Measurements from ENCODE around the gene SLIT3. TPM values are rescaled to one million over a fixed set of nuclear protein-coding genes. Genes with fewer than 3 reads are reported as not detected.

Gene SLIT3
- total and polyA plus RNA-seq, 2 donors (not counting 3 experiments of a cell fraction or from before 2014, with no cell fraction given) = 0.90 to 1.0 TPM

DNA sequence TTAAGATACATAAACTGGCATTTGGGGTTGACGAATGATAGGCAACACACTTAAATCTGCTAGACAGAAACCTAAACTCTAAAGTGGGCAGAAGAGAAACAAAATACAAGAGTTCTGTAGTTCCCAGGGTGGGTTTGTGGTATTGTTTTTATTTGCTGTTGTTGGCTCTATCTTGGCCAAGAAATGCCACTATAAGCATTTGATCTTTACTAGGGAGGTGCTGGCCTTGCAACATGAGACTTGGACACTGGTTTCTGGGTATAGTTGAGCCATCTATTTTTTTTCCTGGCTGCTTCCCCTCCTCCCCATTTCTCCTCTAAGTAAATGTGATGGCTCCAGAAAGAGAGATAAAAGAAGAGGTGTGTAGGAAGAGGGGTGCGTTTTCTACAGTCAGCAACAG lies 251.2 kb downstream of the SLIT3 start:
- Histone ChIP-seq H3K4me3 (replicated peaks in 1 of 3; ENCODE audit: insufficient read depth in 1 of 3, low read depth in 1 of 3, low read length in 3 of 3) (no peak overlapping the region), H3K36me3 (ENCODE audit: control insufficient read depth in 2 of 2, extremely low read depth in 1 of 2, insufficient read depth in 2 of 2, low read length in 2 of 2) (no peaks in the 10 kb centered on the region), H3K9ac (replicated peaks; ENCODE audit: extremely low read depth, insufficient read depth, low read length) (no peak overlapping the region), H3K27me3 (ENCODE audit: control insufficient read depth in 2 of 2, insufficient read depth in 2 of 2, low read length in 2 of 2) (no peaks in the 10 kb centered on the region), H3K4me2 (ENCODE audit: insufficient read depth, low read length) (no peak overlapping the region), H3K9me1 (replicated peaks; ENCODE audit: control insufficient read depth, extremely low read depth, insufficient read depth, low read length) (no peaks in the 10 kb centered on the region), H3K27ac (ENCODE audit: insufficient read depth, low read depth, low read length) (no peak overlapping the region), H3K4me1 (ENCODE audit: control insufficient read depth, extremely low read depth, insufficient read depth, low read length) (no peaks in the 10 kb centered on the region), H3K79me2 (ENCODE audit: control insufficient read depth, insufficient read depth, low read length) (no peaks in the 10 kb centered on the region), H4K20me1 (replicated peaks; ENCODE audit: control insufficient read depth, extremely low read depth, insufficient read depth, low read length) (no peaks in the 10 kb centered on the region), H2AFZ (ENCODE audit: low read depth, low read length) (no peak overlapping the region), H3K9me3 (replicated peaks; ENCODE audit: control insufficient read depth, insufficient read depth, low read length) (no peaks in the 10 kb centered on the region)
- DNase-seq (ENCODE audit: low read depth, low spot score) (no peak), FAIRE-seq (no peak)
- dilution Hi-C loops (cut with MboI; ENCODE audit: extremely low pct_ligation_motif_present, low sequenced_read_pairs) (no loop called here), intact Hi-C loops (cut with micrococcal nuclease) (no loop called here)
- ChIA-PET POLR2A (no interaction called here), CTCF (no interaction called here)
- no peak for TF ChIP-seq MYC (IDR thresholded peaks at IDR 0.05; ENCODE audit: low read depth, low read length)
- no peak for TF ChIP-seq JUN (IDR thresholded peaks at IDR 0.05; ENCODE audit: borderline replicate concordance, insufficient read depth, insufficient read length, low read depth)
- no peak for TF ChIP-seq GATA2 (IDR thresholded peaks at IDR 0.05; ENCODE audit: insufficient read depth, insufficient read length, low read depth, low read length)
- no peak for TF ChIP-seq FOS (IDR thresholded peaks at IDR 0.05; ENCODE audit: borderline replicate concordance, insufficient read depth, low read length)
- TF ChIP-seq POLR2AphosphoS5 (IDR thresholded peaks at IDR 0.05; ENCODE audit: insufficient read depth, low read depth, low read length) = no peak
- TF ChIP-seq, protein P1, sequence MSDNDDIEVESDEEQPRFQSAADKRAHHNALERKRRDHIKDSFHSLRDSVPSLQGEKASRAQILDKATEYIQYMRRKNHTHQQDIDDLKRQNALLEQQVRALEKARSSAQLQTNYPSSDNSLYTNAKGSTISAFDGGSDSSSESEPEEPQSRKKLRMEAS (IDR thresholded peaks at IDR 0.05; ENCODE audit: insufficient read depth, insufficient read length) = no peak
- no peak for TF ChIP-seq EZH2 (IDR thresholded peaks at IDR 0.05; ENCODE audit: borderline replicate concordance, low read depth, low read length, severe bottlenecking)
- TF ChIP-seq, protein P2, sequence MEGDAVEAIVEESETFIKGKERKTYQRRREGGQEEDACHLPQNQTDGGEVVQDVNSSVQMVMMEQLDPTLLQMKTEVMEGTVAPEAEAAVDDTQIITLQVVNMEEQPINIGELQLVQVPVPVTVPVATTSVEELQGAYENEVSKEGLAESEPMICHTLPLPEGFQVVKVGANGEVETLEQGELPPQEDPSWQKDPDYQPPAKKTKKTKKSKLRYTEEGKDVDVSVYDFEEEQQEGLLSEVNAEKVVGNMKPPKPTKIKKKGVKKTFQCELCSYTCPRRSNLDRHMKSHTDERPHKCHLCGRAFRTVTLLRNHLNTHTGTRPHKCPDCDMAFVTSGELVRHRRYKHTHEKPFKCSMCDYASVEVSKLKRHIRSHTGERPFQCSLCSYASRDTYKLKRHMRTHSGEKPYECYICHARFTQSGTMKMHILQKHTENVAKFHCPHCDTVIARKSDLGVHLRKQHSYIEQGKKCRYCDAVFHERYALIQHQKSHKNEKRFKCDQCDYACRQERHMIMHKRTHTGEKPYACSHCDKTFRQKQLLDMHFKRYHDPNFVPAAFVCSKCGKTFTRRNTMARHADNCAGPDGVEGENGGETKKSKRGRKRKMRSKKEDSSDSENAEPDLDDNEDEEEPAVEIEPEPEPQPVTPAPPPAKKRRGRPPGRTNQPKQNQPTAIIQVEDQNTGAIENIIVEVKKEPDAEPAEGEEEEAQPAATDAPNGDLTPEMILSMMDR (IDR thresholded peaks at IDR 0.05; ENCODE audit: extremely low read depth in 1 of 2, insufficient read depth in 1 of 2, low read depth in 1 of 2, low read length in 2 of 2) = no peak
- no peak for TF ChIP-seq POLR2A (IDR thresholded peaks at IDR 0.05; ENCODE audit: low read depth, low read length)
- no TSS peak for BruUV-seq (replicated peaks)
